Kidney epithelial cell (primary cell): ENCODE data around the gene PEAR1. TPM values are rescaled to one million over a fixed set of nuclear protein-coding genes. Genes with fewer than 3 reads are reported as not detected.

Source experiments
- DNase-seq: peaks from one replicate; pipeline ENCODE4 v3.0.0-alpha.2; 2010; ENCODE audit warnings: low read depth
- H3K27me3 ChIP-seq: 2 replicates; pipeline ENCODE4 v1.6.0; 2011; ENCODE audit warnings: low read length; ENCODE audit not compliant: control insufficient read depth, insufficient read depth
- H3K36me3 ChIP-seq: 2 replicates; pipeline ENCODE4 v1.5.1; 2011; ENCODE audit warnings: low read length; ENCODE audit not compliant: control insufficient read depth, insufficient read depth
- H3K4me3 ChIP-seq: 2 replicates; pipeline ENCODE4 v1.5.1; 2011; ENCODE audit warnings: low read depth, mild to moderate bottlenecking, control low read depth, low read length
- CTCF ChIP-seq: IDR thresholded peaks from 2 replicates; pipeline ENCODE4 v1.5.1; 2011; ENCODE audit warnings: mild to moderate bottlenecking, moderate library complexity, low read length, control low read depth, inconsistent platforms; ENCODE audit not compliant: insufficient read depth, poor library complexity, severe bottlenecking
- total RNA-seq: library from RNA; depleted of rRNA; stranded (reverse); fragments of >200 nt; gene quantifications from 2 replicates; pipeline ENCODE4 v1.2.3, GENCODE V29; 2015

The PEAR1 gene
- total RNA-seq, 1 donor from 2014 or later = 10.3 TPM

GRCh38 chr1:156887734-156888133 lies 5.8 kb upstream of the PEAR1 start:
- H3K27me3 ChIP-seq = peaks cover 32% of the 10 kb centered on the region
- TF ChIP-seq CTCF = no peak
- no peaks in the 10 kb centered on the region for H3K36me3 ChIP-seq
- no peak overlapping the region for H3K4me3 ChIP-seq
- DNase-seq = no peak

GRCh38 chr1:156889802-156890580 lies 3.5 kb upstream of the PEAR1 start:
- DNase-seq = peak; percentile 44
- Histone ChIP-seq H3K4me3 (no peak overlapping the region), H3K36me3 (no peaks in the 10 kb centered on the region), H3K27me3 (peaks cover 22% of the 10 kb centered on the region)
- TF ChIP-seq CTCF = peak; percentile 90

- Histone ChIP-seq H3K36me3 (no peaks in the 10 kb centered on the region), H3K27me3 (peaks cover 15% of the 10 kb centered on the region), H3K4me3 (no peak overlapping the region)
- peak; percentile 91 for TF ChIP-seq CTCF
- peak; percentile 59 for DNase-seq
Observed at GRCh38 chr1:156892190-156893047, 1.1 kb upstream of the PEAR1 start.

- Histone ChIP-seq H3K27me3 (peaks cover 3% of the 10 kb centered on the region), H3K4me3 (peak overlapping the region; percentile 36), H3K36me3 (no peaks in the 10 kb centered on the region)
- DNase-seq = no peak
- TF ChIP-seq CTCF = no peak
Observed at GRCh38 chr1:156894001-156894400, 483 bp downstream of the PEAR1 start.

- no peak for DNase-seq
- H3K36me3 ChIP-seq = no peaks in the 10 kb centered on the region
- TF ChIP-seq CTCF = no peak
- H3K27me3 ChIP-seq = peaks cover 3% of the 10 kb centered on the region
- H3K4me3 ChIP-seq = no peak overlapping the region
Observed at GRCh38 chr1:156894711-156895454, 1.4 kb downstream of the PEAR1 start.
